GM18858 (cell line): ENCODE measurements around the gene MAB21L4.

Experiments
- ATAC-seq: cut with Tn5 transposase; IDR thresholded peaks from one replicate; pipeline ENCODE4 v1.9.1; 2021; ENCODE audit not compliant: unreplicated experiment

Gene MAB21L4

GRCh38 chr2:240925568-240926515, 29.9 kb upstream of the MAB21L4 start:
- ATAC-seq: no peak

DNA sequence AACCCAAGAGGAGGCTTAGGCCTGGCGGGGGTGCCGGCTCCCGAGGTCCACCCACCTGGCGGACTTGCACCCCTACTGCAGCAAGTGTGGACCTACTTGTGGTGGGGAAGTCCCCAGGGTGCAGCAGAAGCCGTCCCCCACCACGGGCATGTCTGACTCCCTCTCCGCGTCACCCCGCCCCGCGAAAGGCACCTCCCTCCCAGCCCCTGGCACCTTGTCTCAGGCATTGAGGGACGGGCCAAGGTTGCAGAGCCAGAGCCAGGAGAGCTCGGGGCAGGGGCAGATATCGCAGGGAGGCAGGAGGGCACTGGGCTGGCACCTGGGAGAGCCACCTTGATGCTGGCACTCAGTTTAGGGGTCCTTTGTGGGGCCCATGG, 29.2 kb upstream of the MAB21L4 start:
- ATAC-seq: no peak

DNA sequence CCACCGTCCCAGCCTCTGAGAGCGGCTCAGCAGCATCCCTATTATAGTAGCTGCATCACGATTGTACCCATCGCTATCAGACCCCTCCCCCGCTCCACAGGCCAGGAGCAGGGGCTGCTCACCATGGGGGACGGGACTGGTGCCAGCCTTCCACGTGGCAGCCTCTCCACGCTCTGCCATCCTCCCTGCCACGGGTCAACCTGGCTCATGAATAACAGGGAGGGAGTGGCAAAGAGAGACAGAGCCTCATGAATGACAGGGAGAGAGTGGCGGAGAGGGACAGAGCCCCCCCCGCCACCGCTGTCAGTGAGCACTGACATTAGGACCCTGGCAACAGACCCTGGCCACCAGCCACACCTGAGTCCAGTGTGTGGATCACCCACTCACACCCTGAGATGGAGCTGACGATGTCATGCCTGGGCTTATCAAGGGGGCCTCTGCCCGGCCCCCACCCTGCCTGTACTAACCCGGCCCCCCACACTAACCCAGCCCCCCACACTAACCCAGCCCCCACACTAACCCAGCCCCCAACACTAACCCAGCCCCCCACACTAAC, 27.1 kb upstream of the MAB21L4 start:
- ATAC-seq: no peak

- no peak for ATAC-seq
Measured at GRCh38 chr2:240922245-240922981, 26.5 kb upstream of the MAB21L4 start.

- ATAC-seq: no peak
Measured at GRCh38 chr2:240921995-240922244, 26.0 kb upstream of the MAB21L4 start.

DNA sequence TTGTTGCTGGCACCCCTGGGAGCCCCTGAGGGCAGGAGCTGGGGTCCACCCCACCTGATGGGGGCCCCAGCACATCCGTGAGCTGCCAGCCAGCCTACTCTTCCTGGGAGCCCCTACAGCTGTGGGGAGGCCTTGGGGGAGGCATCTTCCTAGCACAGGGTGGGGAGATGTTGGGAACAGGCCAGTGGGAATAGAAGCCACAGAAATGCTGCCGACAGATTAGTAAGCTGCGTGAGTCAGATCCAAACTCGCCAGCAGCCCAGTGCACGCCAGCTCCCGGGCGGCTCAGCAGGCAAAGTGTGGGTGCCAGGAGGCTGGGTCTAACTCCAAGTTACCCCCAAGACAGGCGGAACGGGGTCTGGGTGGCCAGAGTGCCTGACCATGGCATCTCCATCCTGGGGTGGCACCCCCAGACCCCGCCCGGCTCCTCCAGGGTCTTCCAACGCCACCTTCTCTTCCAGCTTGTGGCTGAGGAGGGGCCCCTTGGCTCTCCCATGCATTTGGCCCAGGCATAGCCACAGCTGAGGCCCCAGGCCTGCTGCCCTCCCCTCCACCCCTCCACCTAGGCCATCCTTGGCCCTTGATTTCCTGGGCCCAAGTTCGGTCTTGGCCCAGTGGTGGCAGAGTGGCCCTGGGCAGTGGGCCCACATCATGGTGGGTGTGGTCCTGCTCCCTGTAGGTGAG, 25.5 kb upstream of the MAB21L4 start:
- ATAC-seq: no peak

GRCh38 chr2:240920783-240921231, 24.9 kb upstream of the MAB21L4 start:
- no peak for ATAC-seq

DNA sequence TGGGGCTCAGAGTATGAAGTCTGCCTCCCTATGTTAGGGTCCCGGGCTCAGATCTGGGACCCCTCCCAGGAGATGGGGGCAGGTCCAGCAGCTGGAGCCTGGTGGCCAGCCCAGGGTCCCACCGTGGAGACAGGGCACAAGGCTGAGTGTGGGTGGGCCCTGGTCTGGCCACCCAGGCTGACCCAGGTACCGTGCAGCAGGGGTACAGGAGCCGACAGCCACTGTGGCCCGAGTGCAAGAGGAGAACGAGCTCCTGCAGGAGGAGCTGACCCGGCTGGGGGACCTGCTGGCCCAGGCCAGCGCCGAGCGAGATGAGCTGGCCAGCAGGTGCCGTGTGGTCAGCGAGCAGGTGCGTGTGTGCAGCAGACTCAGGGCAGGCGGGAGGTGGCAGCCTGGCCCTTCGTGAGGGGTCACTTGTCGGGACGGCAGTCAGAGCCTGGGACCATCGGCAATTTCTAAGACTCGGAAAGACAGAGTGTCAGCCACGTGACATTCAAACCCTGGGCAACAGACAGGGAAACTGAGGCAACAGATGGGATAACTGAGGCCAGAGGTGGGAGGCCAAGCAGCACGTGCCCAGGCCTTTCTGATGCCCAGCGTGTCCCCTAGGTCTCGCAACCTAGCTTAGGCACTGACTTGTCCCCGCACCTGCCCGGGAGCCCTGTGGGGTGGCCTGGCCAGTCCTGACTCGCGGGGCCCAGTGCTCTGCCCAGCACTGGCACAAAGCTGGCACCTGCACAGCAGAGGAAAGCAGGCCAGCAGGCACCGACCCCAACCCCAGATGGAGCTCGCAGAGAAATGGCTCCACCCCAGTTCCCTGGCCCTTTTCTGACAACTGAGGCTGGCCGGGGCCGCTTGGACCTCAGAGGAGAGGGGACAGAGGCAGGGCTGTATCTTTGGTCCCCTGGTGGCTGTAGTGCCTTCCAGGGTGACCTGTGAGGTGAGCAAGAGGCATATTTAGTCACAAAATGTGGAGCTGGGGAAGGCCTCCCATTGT, 24.1 kb upstream of the MAB21L4 start:
- ATAC-seq: no peak

DNA sequence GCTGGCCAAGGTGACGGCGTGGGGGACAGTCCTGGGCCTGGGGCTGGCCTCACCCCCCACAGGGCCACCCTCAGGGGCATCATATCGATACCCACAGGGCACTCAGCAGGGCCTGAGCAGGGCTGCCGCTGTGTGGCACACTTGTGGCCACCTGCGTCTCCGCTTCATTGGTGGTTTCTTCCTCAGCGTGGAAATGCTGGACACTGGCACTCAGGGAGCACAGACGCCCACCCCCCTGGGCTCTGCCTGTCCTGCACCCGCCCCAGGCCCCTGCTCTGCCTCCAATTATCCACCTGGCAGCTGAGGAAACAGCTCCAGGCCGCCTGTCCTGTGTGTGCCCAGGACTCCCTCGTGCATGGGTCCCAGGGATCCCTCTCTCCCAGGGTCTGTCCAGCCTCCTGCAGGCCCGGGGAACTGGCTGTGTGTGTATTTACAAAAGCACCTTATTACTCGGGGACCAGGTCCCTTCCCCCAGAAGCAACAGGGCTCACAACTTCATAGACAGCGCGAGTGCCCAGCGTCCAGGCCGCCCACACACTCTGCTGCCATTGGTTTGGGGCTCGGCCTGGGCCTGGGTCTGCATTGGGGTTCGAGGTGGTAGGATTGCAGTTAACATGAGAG, 23.3 kb upstream of the MAB21L4 start:
- ATAC-seq: no peak

DNA sequence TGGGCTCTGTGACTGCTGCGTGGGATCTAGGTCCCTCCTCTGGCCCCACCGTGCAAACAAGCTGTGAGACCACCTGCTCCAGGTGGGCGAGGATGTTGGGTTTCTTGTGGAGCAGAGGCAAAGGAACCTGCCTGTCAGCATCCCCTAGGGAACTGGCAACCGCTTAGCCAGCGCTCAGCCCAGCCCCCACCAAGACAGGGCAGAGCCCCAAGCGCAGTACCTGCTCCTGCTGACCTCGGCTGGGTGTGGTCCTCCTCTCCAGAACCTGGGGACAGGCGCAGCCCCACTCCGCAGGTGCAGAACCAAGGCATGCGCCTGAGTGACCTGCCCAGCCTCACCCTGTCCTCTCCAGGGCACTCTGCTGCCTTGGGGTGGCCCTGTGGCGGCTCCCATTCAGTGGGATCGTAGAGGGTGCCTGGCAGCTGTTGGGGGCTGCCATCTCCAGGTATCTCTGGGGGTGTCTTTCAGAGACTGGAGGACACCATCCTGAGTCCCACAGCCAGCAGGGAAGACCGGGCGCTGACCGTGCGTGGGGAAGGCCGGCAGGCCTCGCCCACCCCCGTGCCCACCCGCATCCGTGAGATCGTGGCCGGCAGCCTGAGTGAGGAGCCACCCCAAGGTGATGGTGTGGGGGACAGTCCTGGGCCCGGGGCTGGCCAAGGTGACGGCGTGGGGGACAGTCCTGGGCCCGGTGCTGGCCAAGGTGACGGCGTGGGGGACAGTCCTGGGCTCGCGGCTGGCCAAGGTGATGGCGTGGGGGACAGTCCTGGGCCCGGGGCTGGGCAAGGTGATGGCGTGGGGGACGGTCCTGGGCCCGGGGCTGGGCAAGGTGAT, 22.5 kb upstream of the MAB21L4 start:
- no peak for ATAC-seq

GRCh38 chr2:240917684-240918257, 21.8 kb upstream of the MAB21L4 start:
- no peak for ATAC-seq

GRCh38 chr2:240917009-240917683, 21.2 kb upstream of the MAB21L4 start:
- ATAC-seq: no peak

DNA sequence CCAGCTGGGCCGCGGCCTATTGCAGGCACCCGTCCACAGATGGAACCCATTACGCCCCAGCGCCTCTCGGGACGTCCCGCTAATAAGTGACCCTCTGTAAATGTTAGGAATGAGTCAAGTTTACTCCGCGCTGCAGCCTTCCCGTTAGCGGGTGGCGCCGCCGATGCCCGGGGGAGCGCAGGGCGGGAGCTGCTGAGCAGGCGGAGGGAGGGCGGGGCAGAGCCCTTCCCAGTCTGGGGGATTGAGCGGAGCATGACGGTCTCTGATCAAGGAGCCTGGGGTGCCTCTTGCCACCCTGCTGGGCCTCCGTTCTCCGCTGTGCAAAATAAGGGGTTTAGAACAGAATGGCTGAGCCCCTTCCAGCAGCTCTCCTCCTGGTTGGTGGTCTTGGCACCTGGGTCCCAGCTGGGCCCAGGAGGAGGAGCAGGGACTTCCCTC, 20.6 kb upstream of the MAB21L4 start:
- ATAC-seq: no peak

DNA sequence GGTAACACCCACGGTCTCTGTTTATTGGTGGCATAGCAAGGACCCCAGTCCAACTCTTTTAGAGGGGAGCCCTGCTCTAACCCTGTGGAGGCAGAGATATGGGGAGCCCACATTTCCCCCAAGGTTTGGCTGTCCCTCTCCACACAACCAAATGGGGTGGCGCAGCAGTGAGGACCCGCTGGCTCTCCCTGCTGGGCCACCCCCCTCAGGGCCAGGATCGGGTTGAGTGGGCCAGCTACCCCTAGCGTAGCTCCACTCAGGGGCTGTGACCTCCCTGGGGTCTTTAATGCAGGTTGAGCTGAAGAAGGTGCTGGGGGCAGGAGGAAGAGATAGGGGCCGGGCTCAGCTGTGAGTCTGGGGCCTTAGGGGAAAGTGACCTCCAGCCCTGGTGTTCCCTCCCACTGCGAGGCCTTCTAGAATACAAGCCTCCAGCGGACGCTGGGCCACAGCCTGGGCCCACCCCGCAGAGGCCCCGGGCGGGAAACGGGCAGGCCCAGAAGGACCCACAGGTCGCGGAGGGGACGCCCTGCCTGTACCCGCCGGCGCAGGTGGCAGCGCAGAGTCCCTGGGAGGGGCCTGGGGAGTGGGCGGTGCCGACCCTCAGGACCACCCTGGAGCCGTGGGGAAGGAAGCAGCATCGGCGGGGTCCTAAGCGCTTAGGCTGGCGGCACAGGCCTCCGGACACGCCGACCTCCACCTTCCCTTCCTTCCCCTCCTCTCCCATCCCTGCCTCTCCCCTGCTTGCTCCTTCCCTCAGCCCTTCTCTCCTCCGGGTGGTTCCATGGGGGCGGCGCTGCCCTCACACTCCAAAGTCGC, 19.8 kb upstream of the MAB21L4 start:
- ATAC-seq: no peak

GRCh38 chr2:240914645-240915525, 18.9 kb upstream of the MAB21L4 start:
- no peak for ATAC-seq
